ENCODE results near the gene B2M. TPM values are rescaled to one million over a fixed set of nuclear protein-coding genes. Genes with fewer than 3 reads are reported as not detected.
A peak's percentile ranks its signal among the peaks of the same experiment; 100 is the strongest.

The B2M gene
- total and polyA plus RNA-seq, 2 donors (not counting 1 experiment from before 2014, with no cell fraction given) = 3,981 to 17,989 TPM

DNA sequence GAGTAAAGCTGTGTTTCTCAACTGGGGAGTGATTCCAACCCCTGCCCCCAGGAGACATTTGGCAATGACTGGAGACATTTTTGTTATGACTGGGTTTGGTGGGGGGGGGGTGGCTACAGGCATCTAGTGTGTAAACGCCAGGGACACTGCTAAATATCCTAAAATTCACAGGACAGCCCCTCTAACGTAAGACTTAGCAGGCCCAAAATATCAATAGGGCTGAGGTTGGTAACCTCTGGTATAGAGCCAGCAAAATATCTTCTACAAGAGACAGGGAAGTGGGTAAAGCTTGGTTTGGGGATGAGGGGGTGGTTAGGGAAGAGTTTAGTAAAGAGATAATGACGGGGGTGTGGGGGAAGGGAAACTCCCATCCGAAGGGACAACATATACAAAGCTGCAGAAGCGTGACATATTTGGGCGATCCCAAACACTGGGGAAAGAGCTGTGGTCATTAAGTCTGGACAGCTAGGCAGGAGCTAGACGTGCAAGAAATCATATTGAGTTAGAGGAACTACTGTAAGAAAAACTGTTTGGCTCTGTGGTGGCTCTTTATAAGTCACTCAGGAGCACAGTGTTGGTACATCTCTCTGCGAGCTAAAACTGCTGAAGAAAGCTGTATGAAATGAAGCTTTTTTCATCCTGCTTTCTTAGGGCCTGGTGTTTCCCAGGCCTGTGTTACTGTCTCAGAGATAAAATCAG is 24.3 kb downstream of the B2M start:
- Histone ChIP-seq H3K36me3 (replicated peaks in 1 of 2; ENCODE audit: control extremely low read depth in 1 of 2, control insufficient read depth in 1 of 2, extremely low read depth in 1 of 2, insufficient read depth in 2 of 2, low read length in 1 of 2) (peaks cover 0 to 7% of the 10 kb centered on the region in 2 experiments), H3K9ac (ENCODE audit: low read length) (peak overlapping the region; percentile 49), H3K4me2 (replicated peaks; ENCODE audit: low read depth, low read length, poor library complexity, severe bottlenecking) (peak overlapping the region; percentile 77), H3K27me3 (replicated peaks in 1 of 4; ENCODE audit: control extremely low read depth in 1 of 4, control insufficient read depth in 3 of 4, insufficient read depth in 4 of 4, low read length in 3 of 4) (no peaks in the 10 kb centered on the region), H3K27ac (ENCODE audit: low read length in 2 of 2) (peak overlapping the region; percentile 64 to 87), H2AFZ (ENCODE audit: insufficient read depth, low read depth, low read length, poor library complexity, severe bottlenecking) (peak overlapping the region; percentile 70), H4K20me1 (ENCODE audit: control insufficient read depth, insufficient read depth, low read length, poor library complexity, severe bottlenecking) (no peaks in the 10 kb centered on the region), H3K4me1 (ENCODE audit: control insufficient read depth in 2 of 2, insufficient read depth in 2 of 2, low read length in 2 of 2) (peaks cover 28 to 42% of the 10 kb centered on the region in 2 donors), H3K4me3 (ENCODE audit: control extremely low read depth in 1 of 5, extremely low read depth in 1 of 5, insufficient read depth in 1 of 5, low read depth in 2 of 5, low read length in 4 of 5) (peak overlapping the region in 3 of 5 experiments; percentile 10 to 34 (median 20)), H3K79me2 (ENCODE audit: control insufficient read depth, insufficient read depth, low read length) (peaks cover 75% of the 10 kb centered on the region), H3K9me3 (ENCODE audit: control extremely low read depth in 1 of 3, control insufficient read depth in 2 of 3, insufficient read depth in 1 of 3, low read length in 2 of 3) (no peaks in the 10 kb centered on the region)
- 47% methylated on average over 6 of the region's 8 CpGs for WGBS (ENCODE audit: insufficient coverage)
- H3K27ac Mint-ChIP-seq = peak overlapping the region; percentile 98
- DNase-seq (peak; percentile 57), ATAC-seq (ENCODE audit: low read depth) (peak; percentile 68)
- intact Hi-C loops (cut with micrococcal nuclease) = no loop called here
- H3K4me3 Mint-ChIP-seq = peak overlapping the region; percentile 89
- ChIA-PET CTCF (interaction anchor here (0.6 to 18.0 kb wide), 22 partner anchors 7 to 157 kb away, joined by 3 to 529 read pairs (median 6); partner anchors contain the start of genes B2M, PATL2 and SPG11), POLR2A (interaction anchor here (0.5 to 34.6 kb wide), 6 partner anchors 8 to 150 kb away, joined by 4 to 819 read pairs (median 33); partner anchors contain the start of genes B2M, PATL2 and SPG11)
- peaks cover 50% of the 10 kb centered on the region for H3K4me1 Mint-ChIP-seq
- no peaks in the 10 kb centered on the region for H3K27me3 Mint-ChIP-seq
- H3K9me3 Mint-ChIP-seq (ENCODE audit: insufficient read depth) = no peaks in the 10 kb centered on the region
- no peak for TF ChIP-seq EZH2 (IDR thresholded peaks at IDR 0.05; ENCODE audit: borderline replicate concordance, insufficient read depth, low read depth, low read length, poor library complexity, severe bottlenecking)
- TF ChIP-seq, protein P1, sequence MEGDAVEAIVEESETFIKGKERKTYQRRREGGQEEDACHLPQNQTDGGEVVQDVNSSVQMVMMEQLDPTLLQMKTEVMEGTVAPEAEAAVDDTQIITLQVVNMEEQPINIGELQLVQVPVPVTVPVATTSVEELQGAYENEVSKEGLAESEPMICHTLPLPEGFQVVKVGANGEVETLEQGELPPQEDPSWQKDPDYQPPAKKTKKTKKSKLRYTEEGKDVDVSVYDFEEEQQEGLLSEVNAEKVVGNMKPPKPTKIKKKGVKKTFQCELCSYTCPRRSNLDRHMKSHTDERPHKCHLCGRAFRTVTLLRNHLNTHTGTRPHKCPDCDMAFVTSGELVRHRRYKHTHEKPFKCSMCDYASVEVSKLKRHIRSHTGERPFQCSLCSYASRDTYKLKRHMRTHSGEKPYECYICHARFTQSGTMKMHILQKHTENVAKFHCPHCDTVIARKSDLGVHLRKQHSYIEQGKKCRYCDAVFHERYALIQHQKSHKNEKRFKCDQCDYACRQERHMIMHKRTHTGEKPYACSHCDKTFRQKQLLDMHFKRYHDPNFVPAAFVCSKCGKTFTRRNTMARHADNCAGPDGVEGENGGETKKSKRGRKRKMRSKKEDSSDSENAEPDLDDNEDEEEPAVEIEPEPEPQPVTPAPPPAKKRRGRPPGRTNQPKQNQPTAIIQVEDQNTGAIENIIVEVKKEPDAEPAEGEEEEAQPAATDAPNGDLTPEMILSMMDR (IDR thresholded peaks at IDR 0.05) = peak; percentile 12
